Fibroblast of skin of abdomen (primary cell): Measurements from ENCODE around the gene OAS2. TPM values are rescaled to one million over a fixed set of nuclear protein-coding genes. Genes with fewer than 3 reads are reported as not detected.
A peak's percentile ranks its signal among the peaks of the same experiment; 100 is the strongest.

ENCODE experiments used
- DNase-seq: peaks from one replicate; pipeline ENCODE4 v3.0.0-alpha.2; 2013
- polyA plus RNA-seq, 2 experiments: library from polyadenylated mRNA; unstranded; fragments of 120-200 nt; gene quantifications; one replicate each; pipeline ENCODE4 v1.2.1, GENCODE V29; 2013; ENCODE audit not compliant: insufficient read length in 2 of 2

The OAS2 gene, protein sequence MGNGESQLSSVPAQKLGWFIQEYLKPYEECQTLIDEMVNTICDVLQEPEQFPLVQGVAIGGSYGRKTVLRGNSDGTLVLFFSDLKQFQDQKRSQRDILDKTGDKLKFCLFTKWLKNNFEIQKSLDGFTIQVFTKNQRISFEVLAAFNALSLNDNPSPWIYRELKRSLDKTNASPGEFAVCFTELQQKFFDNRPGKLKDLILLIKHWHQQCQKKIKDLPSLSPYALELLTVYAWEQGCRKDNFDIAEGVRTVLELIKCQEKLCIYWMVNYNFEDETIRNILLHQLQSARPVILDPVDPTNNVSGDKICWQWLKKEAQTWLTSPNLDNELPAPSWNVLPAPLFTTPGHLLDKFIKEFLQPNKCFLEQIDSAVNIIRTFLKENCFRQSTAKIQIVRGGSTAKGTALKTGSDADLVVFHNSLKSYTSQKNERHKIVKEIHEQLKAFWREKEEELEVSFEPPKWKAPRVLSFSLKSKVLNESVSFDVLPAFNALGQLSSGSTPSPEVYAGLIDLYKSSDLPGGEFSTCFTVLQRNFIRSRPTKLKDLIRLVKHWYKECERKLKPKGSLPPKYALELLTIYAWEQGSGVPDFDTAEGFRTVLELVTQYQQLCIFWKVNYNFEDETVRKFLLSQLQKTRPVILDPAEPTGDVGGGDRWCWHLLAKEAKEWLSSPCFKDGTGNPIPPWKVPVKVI
- 0.35 TPM for polyA plus RNA-seq (2013, experiment 1 of 2; ENCODE audit: insufficient read length)
- 0.17 TPM for polyA plus RNA-seq (2013, experiment 2 of 2; ENCODE audit: insufficient read length)

DNA sequence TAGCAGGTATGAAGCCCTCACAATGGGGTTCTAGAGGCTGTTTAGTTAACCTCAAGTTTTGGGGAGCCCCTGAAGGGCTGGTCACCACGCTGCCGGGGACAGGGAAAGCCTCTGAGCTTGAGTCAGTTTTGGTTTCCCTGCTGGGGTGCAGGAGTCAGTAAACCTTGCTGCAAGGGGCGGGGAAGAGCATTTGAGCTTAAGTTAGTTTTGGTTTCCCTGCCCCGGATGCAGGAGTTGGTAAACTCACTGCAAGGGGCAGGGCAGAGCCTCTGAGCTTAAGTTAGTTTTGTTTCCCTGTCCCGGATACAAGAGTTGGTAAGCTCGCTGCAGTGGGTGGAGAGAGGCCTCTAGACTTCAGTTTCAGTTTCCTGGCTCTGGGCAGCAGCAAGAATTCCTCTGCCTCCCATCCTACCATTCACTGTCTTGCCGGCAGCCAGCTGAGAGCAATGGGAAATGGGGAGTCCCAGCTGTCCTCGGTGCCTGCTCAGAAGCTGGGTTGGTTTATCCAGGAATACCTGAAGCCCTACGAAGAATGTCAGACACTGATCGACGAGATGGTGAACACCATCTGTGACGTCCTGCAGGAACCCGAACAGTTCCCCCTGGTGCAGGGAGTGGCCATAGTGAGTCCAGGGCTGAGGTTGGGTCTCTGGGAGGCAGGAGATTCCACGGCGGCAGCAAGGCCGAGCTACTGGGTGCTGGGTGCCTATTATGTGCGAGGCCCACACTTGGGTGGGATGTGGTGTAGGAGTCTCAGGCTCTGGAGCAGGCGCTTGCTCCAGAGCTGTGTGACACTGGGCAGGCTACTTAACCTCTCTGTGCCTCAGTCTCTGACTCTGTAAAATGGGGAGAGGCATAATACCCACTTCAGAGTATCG lies at the start of gene OAS2:
Gene OAS2, plus strand, starts transcription at position 357 of the 878 bp plus-strand sequence. Its CDS starts 90 bp downstream, at position 447.
- DNase-seq: peak; percentile 46

DNA sequence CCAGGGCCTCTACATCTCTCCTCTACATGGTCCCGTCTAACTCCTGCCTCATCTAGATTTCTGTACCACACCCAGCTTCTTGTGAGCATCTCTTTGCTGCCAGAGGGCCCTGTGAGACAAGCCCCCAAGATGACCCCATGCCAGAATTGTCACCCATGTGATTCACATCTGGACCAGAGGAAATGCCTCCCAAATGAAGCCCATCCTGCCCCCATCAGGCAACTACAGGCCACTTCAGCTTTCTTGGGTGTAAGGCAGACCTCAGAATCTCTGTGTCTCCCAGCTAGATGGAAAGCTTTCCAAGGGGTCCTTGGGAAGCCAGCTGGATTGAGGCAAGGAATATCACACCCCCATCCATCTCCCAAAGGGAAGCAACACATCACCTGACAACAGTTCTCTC lies 49.3 kb upstream of the OAS2 start:
- no peak for DNase-seq

DNA sequence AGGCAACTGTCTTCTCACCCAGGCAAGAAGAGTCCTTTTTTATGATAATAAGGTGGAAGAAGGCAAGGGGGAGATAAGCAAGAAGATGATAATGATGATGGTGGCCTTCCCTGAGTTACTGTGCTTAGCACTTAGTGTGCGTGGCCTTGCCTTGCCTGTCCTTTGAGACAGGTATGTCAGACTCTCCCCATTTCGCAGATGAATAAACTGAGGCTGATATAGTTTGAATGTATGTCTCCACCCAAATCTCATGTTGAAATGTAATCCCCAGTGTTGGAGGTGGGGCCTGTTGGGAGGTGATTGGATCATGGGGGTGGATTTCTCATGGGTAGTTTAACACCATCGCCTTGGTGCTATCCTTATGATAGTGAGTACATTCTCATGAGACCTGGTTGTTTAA lies 48.6 kb upstream of the OAS2 start:
- DNase-seq: no peak

DNA sequence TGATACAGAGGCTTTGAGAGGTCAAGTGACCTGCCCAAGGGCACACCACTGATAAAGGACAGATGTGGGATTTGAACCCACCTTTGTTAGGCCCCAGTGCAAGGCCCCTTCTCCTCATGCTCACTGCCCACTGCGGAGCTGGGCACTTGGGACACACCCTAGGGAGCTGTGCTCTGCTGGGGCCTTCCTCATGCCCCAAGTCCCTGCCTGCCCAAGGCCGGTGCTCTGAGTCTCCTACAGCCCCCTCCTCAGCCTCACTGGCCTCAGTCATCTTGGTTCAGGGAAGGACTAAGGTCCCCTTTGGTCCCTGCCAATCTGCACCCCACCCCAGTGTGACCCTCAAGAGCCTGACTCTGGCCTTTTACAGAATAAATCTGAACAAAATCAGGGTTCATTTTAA lies 48.0 kb upstream of the OAS2 start:
- no peak for DNase-seq

DNA sequence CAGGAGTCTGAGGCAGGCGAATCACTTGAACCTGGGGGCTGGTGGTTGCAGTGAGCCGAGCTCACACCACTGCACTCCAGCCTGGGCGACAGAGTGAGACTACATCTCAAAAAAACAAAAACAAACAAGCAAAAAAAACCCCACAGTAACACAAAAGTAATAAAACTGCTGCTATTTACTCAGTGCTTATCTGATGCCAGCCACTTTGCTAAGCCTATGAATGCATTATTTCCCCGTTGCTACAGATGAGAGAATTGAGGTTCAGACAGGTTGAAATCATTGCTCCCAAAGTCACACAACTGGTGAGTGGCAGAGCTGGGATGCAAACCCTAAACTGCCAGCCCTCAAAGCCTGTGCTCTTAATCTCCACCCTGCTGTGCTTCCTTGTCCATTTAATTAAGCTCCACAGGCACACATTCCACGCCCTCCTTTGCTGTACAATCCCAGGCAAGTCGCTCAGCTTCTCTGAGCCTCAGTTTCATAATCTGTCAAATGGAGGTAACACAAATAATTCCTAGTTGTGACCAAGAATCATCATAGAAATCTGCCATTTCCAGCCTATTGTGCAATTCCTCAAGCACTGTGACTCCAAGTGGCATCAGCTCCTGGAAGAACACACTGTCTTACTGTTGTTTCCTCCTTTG lies 45.7 kb upstream of the OAS2 start:
- DNase-seq: no peak

DNA sequence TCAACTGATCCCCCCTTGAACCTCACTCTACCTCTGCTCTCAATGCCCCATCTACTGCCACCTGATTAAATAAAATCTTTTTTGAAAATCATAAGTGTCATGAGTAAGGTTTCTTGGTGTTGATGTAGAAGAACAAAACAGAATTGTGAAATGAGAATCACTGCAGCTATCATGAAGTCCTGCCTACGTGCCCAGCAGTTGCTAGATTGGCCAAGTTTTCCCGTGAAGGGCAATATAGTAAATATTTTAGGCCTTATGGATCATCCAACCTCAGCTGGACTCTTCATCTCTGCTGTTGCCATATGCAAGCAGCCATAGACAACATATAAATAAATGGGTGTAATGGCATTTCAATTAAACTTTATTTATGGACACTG lies 45.2 kb upstream of the OAS2 start:
- DNase-seq: no peak

DNA sequence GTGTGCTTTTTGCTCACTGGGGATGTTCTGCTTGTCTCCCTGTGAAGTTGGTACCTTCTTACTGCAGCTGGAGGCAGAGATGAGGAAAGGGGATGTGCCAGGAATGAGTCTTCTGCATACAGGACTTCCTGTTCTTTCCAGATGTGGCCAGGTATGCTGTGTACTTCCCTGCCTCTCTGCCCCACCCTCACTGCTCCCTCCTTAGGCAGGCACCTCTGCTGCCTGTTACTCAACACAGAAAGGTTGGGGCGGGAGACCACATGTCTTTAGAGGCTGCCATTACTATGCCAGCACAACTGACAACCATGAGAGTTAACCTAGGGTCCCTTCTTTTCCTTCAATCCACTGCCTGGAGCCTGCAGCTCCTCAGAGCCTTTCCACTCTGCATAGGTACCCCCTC lies 42.1 kb upstream of the OAS2 start:
- DNase-seq: no peak

DNA sequence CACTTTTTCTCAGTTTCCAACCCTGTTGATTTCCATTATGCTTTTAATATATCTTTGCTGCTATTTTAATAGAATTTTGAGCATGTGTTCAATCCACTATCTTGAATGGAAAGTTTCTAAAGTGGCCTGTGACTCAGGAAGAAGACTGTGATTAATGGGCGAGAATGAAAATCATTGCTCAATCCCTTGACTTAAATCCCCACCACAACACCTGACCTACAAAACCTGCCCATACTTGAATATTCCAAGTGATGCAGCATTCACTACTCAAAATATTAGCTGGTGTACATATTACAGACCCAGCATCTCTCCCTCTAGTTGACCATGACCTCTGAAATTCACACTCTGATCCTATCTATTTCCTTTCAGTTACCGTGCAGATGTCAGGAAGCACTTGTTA lies 41.4 kb upstream of the OAS2 start:
- DNase-seq: no peak

DNA sequence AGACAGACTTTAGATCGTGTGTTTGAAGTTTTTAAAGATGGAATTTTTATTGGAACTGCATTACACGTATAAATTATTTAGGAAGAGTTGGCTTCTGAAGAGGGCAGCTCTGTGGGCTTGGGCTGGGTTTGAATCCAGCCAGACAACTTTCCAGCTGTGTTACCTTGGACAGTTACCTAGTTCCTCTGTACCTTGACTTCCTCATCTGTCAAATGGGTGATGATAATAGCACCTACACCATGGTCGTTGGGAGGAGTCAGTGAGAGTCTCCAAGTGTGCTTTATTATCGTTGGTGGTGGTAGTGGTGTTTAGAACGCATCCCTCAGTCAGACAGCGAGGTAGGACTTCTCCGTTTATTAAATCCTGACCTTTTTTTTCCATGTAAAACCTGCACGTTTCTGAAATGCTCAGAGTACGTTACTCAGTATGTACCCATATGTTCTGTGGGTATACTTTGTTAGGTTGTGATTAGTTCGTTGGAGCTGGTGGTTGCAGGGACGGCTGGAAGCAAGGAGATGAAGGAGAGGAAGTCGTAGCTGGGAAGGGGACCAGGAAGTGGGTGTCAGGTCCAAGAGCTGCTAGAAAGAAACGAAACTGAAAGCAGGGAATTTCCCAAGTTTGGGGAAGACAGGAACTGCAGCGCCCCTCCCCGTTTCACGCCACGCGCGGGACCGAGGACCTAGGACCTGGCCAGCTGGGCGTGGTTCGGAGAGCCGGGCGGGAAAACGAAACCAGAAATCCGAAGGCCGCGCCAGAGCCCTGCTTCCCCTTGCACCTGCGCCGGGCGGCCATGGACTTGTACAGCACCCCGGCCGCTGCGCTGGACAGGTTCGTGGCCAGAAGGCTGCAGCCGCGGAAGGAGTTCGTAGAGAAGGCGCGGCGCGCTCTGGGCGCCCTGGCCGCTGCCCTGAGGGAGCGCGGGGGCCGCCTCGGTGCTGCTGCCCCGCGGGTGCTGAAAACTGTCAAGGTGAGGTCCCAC lies 40.3 kb upstream of the OAS2 start, which contains the start of gene OAS3:
Gene OAS3, plus strand, starts transcription at position 734 of the 979 bp plus-strand sequence. Its CDS starts 57 bp downstream, at position 791.
- peak; percentile 60 for DNase-seq

DNA sequence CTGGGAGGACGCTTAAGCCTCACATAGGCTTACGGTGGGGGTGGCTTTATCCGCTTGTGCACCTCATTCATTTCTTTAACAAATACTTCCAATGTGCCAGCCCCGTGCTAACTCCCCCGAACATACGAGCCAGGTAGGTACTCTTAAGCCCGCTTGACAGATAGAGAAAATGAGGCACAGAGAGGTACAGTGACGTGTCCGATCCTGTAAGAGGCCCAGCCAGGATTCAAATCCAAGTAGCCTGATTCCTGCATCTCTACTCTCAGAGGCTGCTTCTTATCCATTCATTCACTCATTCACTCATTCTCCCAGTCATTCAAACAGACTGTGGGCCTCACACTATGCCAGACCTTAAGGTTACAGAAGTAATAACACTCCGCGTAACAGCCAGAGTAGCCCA lies 39.6 kb upstream of the OAS2 start:
- DNase-seq: no peak

DNA sequence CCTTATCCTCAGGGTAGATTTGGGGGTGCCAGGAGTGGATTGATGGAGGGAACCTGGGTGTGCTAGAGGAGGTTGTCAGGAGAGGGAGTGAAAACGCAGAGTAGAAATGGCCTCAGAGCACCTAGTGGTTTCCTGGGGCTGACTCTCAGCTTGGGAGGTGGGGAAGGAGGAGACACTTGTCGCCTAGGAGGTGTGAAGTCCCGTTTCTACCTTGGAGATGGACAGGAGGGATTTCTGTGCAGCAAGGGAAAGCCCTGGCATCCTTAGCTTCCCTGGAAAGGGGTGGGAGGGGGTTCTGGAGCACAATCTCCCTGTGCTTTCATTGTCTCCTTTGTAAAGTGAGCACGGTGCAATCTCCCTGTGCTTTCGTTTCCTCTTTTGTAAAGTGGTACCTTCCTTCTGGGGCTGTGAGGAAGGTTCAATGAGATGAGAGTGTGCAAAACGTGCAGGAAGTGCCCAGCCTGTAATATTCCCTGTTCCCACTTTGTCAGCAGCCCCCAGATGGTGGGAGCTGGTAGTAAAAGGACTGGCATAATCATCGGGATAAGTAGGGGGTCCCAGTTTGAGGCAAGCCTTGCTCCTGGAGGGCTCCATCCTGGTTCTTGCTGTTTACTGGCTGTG lies 38.4 kb upstream of the OAS2 start:
- no peak for DNase-seq

DNA sequence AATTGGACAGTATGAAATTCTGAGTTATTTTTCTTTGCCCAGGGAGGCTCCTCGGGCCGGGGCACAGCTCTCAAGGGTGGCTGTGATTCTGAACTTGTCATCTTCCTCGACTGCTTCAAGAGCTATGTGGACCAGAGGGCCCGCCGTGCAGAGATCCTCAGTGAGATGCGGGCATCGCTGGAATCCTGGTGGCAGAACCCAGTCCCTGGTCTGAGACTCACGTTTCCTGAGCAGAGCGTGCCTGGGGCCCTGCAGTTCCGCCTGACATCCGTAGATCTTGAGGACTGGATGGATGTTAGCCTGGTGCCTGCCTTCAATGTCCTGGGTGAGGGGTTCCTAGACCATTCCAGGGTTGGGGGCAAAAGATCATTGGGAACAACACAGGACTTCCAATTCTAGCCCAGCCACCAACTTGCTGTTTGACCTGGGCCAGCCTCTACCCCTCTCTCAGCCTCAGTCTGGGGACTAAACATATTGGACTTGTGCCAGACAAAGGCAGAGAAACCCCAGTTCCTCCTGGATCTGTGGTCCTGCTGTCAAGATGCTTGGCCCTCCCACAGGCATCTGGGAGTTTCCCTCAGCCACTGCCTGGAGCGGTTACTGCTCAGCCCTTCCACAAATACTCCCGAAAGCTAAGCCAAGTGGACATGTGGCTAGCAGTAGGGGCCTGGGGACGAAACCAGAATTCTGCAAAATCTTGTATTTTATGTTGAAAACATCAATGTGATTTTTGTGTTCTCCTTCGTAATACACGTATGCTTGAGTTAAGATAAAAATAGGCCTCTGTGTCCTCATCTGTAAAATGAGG lies 36.6 kb upstream of the OAS2 start:
- DNase-seq: no peak

DNA sequence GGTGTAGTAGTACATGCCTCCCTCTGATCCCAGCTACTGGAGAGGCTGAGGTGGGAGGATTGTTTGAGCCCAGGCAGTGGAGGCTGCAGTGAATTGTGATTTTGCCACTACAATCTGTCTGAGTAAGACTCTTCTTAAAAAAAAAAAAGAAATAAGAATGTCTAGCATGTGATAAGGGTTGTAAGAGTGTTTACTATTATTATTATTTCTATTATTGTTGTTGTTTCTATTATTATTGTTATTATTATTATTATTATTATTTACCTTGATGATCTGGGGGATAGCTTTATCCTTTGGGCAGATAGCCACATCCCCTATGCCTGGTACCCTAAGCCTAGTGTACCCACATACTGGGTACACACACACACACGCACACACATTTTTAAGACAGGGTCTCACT lies 35.7 kb upstream of the OAS2 start:
- no peak for DNase-seq

DNA sequence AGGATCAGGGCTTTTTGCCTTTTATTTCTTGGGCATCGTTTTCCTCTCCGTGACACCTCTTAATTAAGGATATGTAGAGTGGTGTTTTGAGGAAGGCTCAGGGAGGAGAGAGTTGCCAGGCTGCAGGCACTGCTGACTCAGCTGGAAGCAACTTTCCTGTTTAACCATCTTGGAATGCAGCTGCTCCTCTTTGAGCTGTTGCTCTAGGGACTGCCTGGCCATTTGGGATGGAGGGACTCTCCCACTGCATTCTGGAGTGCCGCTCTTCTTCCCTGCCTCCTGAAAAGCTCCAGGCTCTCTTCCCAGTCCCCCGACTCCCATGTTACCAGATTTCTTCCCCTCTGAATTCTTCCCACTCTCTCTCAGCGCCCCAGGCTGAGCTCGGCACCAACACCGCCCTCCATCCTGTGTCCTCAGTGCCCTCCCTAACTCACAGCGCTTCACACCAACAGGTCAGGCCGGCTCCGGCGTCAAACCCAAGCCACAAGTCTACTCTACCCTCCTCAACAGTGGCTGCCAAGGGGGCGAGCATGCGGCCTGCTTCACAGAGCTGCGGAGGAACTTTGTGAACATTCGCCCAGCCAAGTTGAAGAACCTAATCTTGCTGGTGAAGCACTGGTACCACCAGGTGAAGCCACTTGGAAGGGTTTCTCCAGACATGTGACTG lies 34.2 kb upstream of the OAS2 start:
- DNase-seq: no peak

DNA sequence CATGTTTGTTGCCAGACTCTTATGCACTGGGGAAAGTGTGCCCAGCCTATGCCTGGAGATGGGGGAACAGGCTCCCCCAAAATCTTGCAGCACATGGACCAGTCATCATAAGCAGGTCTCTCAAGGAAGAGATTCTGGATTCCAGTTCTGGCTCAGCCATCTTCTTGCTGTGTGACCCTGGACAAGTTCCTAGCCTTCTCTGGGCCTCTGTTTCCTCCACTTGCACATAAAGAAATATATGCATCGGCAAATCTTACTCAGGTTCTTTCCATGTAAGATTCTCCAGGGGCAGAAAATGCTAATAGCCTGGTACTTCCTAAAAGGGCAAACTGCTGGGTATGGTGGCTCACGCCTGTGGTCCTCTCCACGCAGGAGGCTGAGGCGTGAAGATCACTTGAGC lies 32.8 kb upstream of the OAS2 start:
- no peak for DNase-seq

DNA sequence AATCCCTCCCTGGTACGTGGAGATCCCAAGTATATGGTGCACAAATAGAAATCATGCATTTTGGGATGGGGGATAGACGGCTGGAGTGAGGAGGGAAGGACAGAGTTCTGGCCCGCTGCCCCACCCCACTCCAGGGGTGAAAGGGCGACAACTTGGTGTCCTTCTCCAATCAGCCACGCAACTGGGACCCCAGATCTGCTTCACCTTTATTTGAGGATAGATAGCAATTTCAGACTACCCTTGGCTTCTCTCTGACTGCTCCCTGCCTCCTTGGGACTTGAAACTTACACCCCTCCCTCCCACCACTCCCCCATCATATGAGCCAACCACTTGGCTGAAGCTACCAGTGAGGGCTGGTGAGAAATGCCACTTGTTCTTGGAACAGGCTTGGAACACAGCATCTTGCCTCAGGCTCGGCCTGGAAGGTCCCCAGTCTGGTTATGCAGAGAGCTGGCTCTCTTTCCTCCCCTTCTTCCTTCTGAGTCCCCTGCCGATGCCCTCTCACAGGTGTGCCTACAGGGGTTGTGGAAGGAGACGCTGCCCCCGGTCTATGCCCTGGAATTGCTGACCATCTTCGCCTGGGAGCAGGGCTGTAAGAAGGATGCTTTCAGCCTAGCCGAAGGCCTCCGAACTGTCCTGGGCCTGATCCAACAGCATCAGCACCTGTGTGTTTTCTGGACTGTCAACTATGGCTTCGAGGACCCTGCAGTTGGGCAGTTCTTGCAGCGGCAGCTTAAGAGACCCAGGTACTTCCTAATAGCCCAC lies 31.9 kb upstream of the OAS2 start:
- no peak for DNase-seq

DNA sequence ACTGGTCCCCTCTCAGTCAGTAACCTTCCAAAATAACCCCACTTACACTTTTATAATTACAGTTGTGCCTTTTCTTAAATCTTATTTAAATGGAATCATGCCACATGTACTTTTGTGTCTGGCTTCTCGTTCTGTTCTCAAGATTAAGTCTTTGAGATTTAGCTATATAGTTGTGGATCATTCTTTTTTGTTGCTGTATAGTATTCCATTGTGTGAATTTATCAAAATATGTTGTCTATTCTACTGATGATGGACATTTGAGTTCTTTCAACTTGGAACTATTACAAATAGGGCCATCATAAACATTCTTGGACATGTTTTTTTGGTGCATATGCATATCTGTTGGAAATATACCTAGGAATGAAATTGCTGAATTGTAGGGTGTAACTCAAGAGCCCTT lies 31.0 kb upstream of the OAS2 start:
- no peak for DNase-seq

DNA sequence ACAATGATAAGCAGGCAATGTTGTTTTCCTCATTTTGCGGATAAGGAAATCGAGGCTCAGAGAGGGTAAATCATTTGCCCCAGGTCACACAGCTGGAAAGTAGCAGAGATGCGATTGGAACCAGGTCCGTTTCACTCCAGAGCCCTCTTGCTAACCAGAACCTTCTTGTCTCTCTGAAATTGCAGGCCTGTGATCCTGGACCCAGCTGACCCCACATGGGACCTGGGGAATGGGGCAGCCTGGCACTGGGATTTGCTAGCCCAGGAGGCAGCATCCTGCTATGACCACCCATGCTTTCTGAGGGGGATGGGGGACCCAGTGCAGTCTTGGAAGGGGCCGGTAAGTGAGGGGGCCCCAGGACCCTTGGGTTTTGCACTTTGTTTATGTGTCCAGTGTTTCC lies 30.6 kb upstream of the OAS2 start:
- DNase-seq: no peak
